ENCODE data around the gene COL4A6.

The COL4A6 gene

DNA sequence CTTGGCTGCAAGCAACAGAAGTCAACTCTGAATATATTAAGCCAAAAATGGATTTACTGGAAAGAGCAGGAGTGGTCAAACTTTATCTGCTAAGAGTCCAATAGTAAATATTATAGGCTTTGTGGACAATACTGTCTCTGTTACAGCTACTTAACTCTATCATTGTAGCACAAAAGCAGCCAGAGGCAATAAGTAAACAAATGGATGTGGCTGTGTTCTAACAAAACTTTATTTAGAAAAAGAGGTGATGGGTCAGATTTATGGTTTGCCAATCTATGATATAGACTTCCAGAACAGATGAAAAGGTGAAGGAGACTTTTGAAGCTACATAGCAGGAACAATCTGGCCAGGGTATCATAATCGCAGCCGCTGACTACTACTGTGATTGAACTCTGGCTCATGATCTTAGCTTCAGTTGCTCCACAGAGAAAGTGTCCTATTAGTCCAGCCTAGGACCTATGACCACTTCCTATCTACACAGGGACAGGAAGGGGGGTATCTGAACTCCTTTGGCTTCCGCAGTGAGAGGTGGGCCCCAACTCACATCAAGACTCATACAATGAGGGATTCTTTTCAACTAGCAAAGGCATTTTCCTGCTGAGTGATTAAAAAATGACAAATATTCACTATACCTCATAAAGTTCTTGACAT is 191.8 kb downstream of the COL4A6 start:
- DNase-seq (ENCODE audit: low read depth, low spot score) = no peak
- POLR2A ChIA-PET = no interaction called here
- no peak overlapping the region for H3K4me3 ChIP-seq (ENCODE audit: low read depth, low read length)
- CTCF ChIA-PET = interaction anchor here (1.0 kb wide), 1 partner anchor 22 kb away, joined by 3 read pairs; no protein-coding TSS in a partner anchor
- TF ChIP-seq, protein P1, sequence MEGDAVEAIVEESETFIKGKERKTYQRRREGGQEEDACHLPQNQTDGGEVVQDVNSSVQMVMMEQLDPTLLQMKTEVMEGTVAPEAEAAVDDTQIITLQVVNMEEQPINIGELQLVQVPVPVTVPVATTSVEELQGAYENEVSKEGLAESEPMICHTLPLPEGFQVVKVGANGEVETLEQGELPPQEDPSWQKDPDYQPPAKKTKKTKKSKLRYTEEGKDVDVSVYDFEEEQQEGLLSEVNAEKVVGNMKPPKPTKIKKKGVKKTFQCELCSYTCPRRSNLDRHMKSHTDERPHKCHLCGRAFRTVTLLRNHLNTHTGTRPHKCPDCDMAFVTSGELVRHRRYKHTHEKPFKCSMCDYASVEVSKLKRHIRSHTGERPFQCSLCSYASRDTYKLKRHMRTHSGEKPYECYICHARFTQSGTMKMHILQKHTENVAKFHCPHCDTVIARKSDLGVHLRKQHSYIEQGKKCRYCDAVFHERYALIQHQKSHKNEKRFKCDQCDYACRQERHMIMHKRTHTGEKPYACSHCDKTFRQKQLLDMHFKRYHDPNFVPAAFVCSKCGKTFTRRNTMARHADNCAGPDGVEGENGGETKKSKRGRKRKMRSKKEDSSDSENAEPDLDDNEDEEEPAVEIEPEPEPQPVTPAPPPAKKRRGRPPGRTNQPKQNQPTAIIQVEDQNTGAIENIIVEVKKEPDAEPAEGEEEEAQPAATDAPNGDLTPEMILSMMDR (IDR thresholded peaks at IDR 0.05; ENCODE audit: insufficient read depth, low read length, missing control alignments) = no peak

DNA sequence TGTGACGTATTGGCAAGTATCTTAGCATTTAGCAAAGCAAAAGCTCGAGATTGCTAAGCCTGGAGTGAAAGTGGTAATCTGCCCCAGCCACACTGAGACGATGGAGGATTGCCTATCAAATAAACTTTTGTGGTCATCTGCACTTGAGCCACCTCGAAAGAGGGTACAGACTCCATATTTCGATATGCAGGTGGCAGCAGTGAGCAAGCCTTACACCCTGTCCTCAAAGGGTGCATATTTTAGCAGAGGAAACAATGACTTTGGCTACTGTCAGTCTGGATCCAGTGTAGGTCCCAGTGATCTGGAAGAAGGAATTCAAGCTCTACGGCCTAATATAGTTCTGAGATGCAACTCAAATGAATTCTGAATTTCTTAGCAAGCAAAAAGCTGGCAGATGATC is 192.8 kb downstream of the COL4A6 start:
- POLR2A ChIA-PET = no interaction called here
- H3K4me3 ChIP-seq (ENCODE audit: low read depth, low read length) = no peak overlapping the region
- DNase-seq (ENCODE audit: low read depth, low spot score) = no peak
- CTCF ChIA-PET = interaction anchor here (1.0 kb wide), 1 partner anchor 21 kb away, joined by 3 read pairs; no protein-coding TSS in a partner anchor
- TF ChIP-seq, protein P1 (IDR thresholded peaks at IDR 0.05; ENCODE audit: insufficient read depth, low read length, missing control alignments) = no peak

DNA sequence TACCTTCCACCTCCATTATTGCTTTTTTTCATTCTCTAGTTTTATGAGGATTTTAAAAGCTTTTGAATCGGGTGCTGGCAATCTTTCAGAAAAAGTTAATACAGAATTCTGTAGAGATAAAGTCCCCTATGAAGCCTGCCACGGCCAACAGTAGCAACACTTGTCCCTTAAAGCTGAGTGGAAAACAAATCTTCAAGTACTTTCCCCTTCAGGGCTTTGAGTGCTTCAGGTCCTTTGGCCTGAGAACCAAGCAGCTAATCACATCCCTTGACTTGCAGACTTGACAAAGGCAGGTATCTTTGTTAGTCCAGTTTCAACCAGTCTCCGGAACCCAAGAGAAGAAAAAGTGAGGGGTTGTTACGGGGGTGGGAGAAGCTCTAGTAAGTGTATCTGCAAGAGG is 202.2 kb downstream of the COL4A6 start:
- no peak overlapping the region for H3K4me3 ChIP-seq (ENCODE audit: low read depth, low read length)
- DNase-seq (ENCODE audit: low read depth, low spot score) = no peak
- POLR2A ChIA-PET = no interaction called here
- CTCF ChIA-PET = interaction anchor here (3.4 kb wide), 1 partner anchor 11 kb away, joined by 14 read pairs; no protein-coding TSS in a partner anchor
- TF ChIP-seq, protein P1 (IDR thresholded peaks at IDR 0.05; ENCODE audit: insufficient read depth, low read length, missing control alignments) = no peak

DNA sequence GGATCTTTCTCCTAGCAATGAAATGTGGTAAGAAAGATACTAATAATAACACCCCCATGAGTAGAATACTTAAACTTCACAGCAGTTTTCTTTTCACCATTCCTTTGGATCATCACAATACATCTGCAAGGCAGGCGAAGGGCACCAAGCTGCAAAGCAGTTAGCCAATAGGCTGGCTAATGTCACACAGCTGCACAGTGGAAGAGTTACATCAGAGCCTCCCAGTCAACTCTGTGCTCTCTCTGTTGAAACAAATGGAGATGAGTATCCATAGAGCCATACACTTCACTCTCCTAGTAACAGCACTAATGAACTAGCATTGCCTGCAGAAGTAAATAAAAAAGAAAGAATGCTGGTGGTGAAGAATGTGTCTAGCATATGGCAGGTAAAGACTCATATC is 207.6 kb downstream of the COL4A6 start:
- ChIA-PET POLR2A (no interaction called here), CTCF (no interaction called here)
- no peak for DNase-seq (ENCODE audit: low read depth, low spot score)
- TF ChIP-seq, protein P1 (IDR thresholded peaks at IDR 0.05; ENCODE audit: insufficient read depth, low read length, missing control alignments) = no peak
- no peak overlapping the region for H3K4me3 ChIP-seq (ENCODE audit: low read depth, low read length)

DNA sequence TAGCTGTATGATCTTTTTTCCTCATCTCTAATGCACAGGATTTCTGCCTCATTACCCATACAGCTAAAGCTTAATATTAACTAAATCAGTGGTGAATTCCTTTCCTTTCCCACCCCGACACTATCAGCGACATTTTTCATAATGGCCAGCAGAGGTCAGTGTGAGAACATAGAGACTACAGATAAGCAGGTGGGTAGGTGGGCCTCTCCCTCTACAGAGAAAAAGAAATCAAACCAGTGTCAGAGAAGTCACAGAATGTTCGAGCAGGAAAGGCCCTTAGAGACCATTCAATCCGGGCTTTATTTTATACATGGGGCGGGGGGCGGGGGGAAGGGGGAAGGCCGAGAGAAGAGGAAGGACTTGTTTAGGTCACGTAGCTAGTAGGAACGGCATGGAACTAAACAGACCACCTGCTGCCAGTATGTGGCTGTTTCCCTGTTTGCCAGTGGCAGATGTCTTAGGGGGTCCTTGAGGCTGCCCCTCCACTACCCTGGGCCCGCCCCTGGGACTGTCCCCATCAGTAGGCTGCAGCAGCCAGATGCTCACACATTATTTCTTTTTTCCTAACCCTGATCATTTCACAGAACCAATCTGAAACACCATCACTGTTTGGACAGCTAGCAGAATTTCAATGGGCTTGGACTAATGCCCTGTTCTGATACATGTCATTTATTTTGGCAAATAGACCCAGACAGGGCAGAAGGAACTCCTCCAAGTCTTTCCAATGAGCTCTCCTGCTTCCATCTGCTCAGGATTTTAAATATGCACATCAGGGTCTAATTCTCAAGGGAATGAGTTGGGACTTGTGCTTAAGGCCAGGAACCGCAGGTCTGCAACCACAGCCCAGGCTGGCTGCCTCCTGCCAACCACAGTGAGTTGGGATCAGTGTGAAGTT is 213.2 kb downstream of the COL4A6 start:
- H3K4me3 ChIP-seq (ENCODE audit: low read depth, low read length) = no peak overlapping the region
- DNase-seq (ENCODE audit: low read depth, low spot score) = no peak
- TF ChIP-seq, protein P1 (IDR thresholded peaks at IDR 0.05; ENCODE audit: insufficient read depth, low read length, missing control alignments) = peak; percentile 35
- CTCF ChIA-PET = interaction anchor here (0.8 to 4.1 kb wide), 10 partner anchors 9 to 368 kb away, joined by 3 to 71 read pairs (median 4); no protein-coding TSS in a partner anchor
- POLR2A ChIA-PET = no interaction called here

DNA sequence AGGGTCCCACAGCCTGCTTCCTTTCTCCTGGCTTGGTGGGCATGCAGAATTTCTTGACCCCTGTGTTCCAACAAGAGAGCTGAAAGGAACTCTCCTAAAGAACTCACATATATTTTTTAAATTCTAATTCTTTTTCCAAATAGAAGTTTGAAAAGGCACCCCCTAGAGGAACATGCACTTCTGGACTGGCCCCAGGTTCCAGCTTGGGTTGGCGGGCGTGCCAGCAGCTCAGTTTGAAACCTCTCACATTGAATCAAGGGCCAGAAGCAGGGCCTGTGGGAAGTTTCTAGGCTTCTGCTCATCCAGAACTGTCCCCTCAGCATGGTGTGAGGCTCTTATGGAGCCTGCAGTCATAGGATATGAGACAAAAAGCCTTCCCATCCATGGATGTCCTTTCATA is 214.0 kb downstream of the COL4A6 start:
- POLR2A ChIA-PET = no interaction called here
- TF ChIP-seq, protein P1 (IDR thresholded peaks at IDR 0.05; ENCODE audit: insufficient read depth, low read length, missing control alignments) = no peak
- CTCF ChIA-PET = interaction anchor here (0.8 to 4.1 kb wide), 10 partner anchors 8 to 369 kb away, joined by 3 to 71 read pairs (median 4); no protein-coding TSS in a partner anchor

More for the DNA sequence above, 214.0 kb downstream of the COL4A6 start:
- no peak for DNase-seq (ENCODE audit: low read depth, low spot score)
- no peak overlapping the region for H3K4me3 ChIP-seq (ENCODE audit: low read depth, low read length)
